KMS-11 (cell line): ENCODE measurements around the gene DIRAS1.

Source experiments
- H2AFZ ChIP-seq: fragments of 200-600 bp; sonication (generic); 2 replicates; pipeline ENCODE4 v1.6.1; 2016; ENCODE audit warnings: antibody characterized with exemption, mixed run types, low read depth
- H3K27ac ChIP-seq: fragments of 200-600 bp; sonication (generic); 2 replicates; pipeline ENCODE4 v1.6.1; 2016; ENCODE audit warnings: mild to moderate bottlenecking, mixed run types
- H3K27me3 ChIP-seq: fragments of 200-600 bp; sonication (generic); 2 replicates; pipeline ENCODE4 v1.6.1; 2017; ENCODE audit warnings: mild to moderate bottlenecking, low read depth, mixed run types, moderate library complexity; ENCODE audit not compliant: insufficient read depth
- H3K36me3 ChIP-seq: fragments of 200-600 bp; sonication (generic); 2 replicates; pipeline ENCODE4 v1.6.1; 2017; ENCODE audit warnings: mild to moderate bottlenecking, mixed run types; ENCODE audit not compliant: insufficient read depth
- H3K4me1 ChIP-seq: fragments of 200-600 bp; sonication (generic); 2 replicates; pipeline ENCODE4 v1.6.1; 2016; ENCODE audit warnings: mild to moderate bottlenecking, low read depth, mixed run types; ENCODE audit not compliant: poor library complexity, severe bottlenecking
- H3K4me2 ChIP-seq: fragments of 200-600 bp; sonication (generic); 2 replicates; pipeline ENCODE4 v1.7.0; 2016; ENCODE audit warnings: mild to moderate bottlenecking, mixed run types
- H3K4me3 ChIP-seq: fragments of 200-600 bp; sonication (generic); IDR thresholded peaks from 2 replicates; pipeline ENCODE4 v1.6.1; 2017; ENCODE audit warnings: low read depth, low read length, mixed read lengths; ENCODE audit not compliant: insufficient read depth
- H3K79me2 ChIP-seq: fragments of 200-600 bp; sonication (generic); 2 replicates; pipeline ENCODE4 v1.6.1; 2016; ENCODE audit warnings: low read depth, mixed run types; ENCODE audit not compliant: insufficient read depth
- H3K9ac ChIP-seq: fragments of 200-600 bp; sonication (generic); 2 replicates; pipeline ENCODE4 v1.6.1; 2016; ENCODE audit warnings: mild to moderate bottlenecking, mixed run types
- H4K20me1 ChIP-seq: fragments of 200-600 bp; sonication (generic); 2 replicates; pipeline ENCODE4 v1.6.1; 2016; ENCODE audit warnings: mild to moderate bottlenecking, mixed run types; ENCODE audit not compliant: insufficient read depth
- TF ChIP-seq, protein P1 (sequence below): fragments of 200-600 bp; sonication (generic); conservative IDR thresholded peaks from 2 replicates; pipeline ENCODE4 v1.6.1; 2017; ENCODE audit warnings: low read depth, mild to moderate bottlenecking, antibody characterized with exemption, low read length, moderate library complexity, mixed read lengths

The DIRAS1 gene

DNA sequence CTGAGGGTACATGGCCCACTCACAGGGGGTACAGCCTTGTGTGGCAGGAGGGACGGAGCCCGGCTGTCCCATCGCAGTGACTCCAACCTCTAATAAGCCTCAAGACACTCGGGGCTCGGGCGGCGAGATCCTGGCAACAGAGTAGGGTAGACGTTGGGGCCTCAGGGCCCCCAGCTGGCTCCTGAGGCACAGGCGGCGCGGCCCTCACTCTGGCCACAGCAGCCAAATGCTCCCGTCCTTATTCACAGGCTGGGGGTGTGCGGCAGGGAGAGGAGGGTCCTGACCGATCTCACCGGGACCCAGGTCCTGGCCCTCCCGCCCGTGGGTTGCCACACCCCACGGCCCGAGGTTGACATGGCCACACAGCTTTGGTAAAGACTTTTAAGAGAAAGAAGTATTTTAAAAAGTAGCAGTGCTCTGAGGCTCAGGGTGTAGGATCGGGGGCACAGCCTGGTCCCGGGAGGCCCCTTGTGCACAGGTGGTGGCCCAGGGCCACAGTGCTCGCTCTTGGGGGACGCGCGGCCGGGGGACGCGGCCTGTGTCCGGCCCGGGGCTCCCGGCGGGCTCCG is 11.1 kb upstream of the DIRAS1 start:
- Histone ChIP-seq H3K4me2 (no peak overlapping the region), H3K27me3 (no peaks in the 10 kb centered on the region), H3K36me3 (no peaks in the 10 kb centered on the region; the same call in 1 of the 2 replicates), H2AFZ (no peak overlapping the region), H3K4me1 (no peaks in the 10 kb centered on the region), H4K20me1 (no peaks in the 10 kb centered on the region), H3K27ac (no peak overlapping the region), H3K4me3 (no peak overlapping the region), H3K79me2 (no peaks in the 10 kb centered on the region), H3K9ac (no peak overlapping the region)
- TF ChIP-seq, protein P1, sequence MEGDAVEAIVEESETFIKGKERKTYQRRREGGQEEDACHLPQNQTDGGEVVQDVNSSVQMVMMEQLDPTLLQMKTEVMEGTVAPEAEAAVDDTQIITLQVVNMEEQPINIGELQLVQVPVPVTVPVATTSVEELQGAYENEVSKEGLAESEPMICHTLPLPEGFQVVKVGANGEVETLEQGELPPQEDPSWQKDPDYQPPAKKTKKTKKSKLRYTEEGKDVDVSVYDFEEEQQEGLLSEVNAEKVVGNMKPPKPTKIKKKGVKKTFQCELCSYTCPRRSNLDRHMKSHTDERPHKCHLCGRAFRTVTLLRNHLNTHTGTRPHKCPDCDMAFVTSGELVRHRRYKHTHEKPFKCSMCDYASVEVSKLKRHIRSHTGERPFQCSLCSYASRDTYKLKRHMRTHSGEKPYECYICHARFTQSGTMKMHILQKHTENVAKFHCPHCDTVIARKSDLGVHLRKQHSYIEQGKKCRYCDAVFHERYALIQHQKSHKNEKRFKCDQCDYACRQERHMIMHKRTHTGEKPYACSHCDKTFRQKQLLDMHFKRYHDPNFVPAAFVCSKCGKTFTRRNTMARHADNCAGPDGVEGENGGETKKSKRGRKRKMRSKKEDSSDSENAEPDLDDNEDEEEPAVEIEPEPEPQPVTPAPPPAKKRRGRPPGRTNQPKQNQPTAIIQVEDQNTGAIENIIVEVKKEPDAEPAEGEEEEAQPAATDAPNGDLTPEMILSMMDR, result no peak

DNA sequence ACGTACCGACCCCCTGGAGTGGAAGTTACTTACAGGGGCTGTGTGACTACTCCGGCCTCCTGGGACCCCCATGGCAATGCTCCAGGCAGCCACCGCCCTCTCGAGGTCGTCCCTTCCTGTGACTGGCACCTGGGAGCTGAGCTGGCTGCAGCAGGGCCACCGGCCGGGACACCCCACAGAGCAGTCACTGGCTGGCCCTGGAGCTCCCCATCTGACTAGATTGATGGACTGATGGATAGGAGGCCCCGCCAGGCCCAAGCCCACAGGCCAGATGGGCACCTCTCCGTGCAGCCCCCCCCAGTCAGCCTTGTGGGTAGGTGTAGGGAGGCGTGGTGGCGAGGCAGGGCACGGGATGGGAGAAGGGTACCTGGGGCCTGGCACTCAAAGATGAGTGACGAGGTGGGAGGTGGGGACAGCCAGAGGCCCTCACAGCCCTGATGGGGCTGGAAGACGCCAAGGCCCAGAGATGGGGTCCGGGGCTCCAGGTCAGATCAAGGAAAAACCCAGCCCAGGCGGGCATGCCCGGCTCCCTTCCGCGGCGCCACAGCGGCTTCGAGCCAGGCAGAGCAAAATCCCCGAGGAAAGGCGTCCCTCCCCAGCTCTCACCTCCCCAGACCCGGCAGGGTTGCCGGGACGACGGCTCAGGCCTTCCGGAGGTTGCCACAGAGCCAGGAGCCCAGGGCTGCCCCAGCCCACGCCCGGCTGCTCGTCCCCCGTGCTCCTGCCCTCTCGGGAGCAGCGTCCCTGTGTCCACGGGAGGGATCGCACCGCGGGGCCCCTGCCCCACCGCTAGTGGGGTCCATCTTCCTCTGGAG is 10.2 kb upstream of the DIRAS1 start:
- no peak overlapping the region for H3K9ac ChIP-seq
- TF ChIP-seq, protein P1, result no peak

DNA sequence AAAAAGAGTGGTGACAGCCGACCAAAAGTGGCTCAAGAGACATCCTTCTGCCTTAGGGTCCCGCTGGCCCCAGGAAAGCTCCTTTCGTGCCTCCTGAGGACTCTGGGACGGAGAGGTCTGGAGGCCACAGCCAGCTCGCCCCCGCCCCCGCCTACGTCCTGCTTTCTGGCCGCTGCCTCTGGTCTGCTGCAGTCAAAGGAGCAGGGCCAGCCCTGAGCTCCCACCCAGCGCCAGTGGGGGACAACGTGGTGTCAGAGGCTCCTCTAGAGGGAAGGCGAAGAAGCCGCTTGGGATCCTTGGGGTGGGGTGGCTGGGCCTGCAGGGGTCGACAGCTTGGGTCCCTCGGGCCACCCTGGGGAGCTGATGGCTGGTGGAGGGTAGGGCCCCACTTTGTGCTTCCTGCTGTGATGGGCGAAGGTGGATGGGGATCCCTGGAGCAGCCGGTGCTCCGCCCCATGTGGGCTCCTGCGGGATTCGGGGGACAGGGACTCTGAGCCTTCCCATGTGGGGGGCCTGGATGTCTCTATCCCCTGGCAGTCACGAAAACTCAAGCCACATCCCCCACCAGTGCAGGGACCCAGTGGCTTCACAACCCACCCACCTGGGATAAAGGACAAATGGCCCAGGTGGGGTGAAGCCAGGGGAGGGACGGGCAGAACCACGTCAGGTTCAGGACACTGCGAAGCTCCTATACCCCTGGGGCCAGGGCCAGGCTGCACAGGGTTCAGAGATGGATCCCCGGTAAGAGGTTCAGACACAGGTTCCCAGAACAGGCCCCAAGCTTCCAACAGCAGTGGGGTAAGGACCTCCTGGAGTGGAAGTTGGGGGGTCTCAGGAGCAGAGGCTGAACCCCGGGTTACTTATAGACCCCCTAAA is 9.0 kb upstream of the DIRAS1 start:
- H3K27me3 ChIP-seq, result peaks cover 5% of the 10 kb centered on the region; the same call in 1 of the 2 replicates
- H3K79me2 ChIP-seq, result no peaks in the 10 kb centered on the region
- TF ChIP-seq, protein P1, result no peak
- no peak overlapping the region for H3K4me3 ChIP-seq
- H2AFZ ChIP-seq, result no peak overlapping the region
- no peaks in the 10 kb centered on the region for H3K36me3 ChIP-seq
- no peaks in the 10 kb centered on the region for H4K20me1 ChIP-seq
- no peak overlapping the region for H3K9ac ChIP-seq
- no peak overlapping the region for H3K27ac ChIP-seq
- no peaks in the 10 kb centered on the region for H3K4me1 ChIP-seq
- H3K4me2 ChIP-seq, result no peak overlapping the region

More for the DNA sequence above, 10.2 kb upstream of the DIRAS1 start:
- Histone ChIP-seq H3K27me3 (no peaks in the 10 kb centered on the region; the same call in 1 of the 2 replicates), H3K79me2 (no peaks in the 10 kb centered on the region), H3K4me3 (no peak overlapping the region), H2AFZ (no peak overlapping the region), H4K20me1 (no peaks in the 10 kb centered on the region), H3K27ac (no peak overlapping the region), H3K4me1 (no peaks in the 10 kb centered on the region), H3K4me2 (no peak overlapping the region), H3K36me3 (no peaks in the 10 kb centered on the region)

DNA sequence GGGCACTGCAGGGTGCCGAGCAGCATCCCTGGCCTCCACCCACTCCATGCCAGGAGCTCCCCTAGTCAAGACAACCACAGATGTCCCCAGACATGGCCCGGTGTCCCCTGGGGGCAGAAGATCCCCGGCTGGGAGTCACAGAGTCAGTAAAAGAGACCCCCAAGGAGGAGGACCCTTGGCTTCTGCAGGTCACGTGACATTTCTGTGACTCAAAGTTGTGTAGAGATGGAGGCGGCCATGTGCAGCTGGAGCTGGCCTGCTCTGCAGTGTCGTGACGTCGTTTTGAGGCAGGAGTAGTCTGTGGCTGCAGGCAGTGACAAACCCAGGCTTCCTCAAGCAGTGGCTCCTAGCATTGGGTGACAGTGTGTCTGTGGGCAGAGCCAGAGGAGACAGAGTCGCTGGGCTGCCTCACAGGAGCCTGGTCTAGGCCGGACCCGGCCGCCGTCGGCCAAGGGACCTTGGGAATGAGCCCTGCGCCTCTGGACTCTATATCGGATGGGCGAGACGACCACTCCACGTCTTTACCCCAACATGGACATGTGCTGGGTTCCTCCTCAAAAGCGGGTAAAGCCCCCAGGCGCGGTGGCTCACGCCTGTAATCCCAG is 7.7 kb upstream of the DIRAS1 start:
- Histone ChIP-seq H3K27me3 (peaks cover 10% of the 10 kb centered on the region; the same call in 1 of the 2 replicates), H2AFZ (no peak overlapping the region), H3K9ac (no peak overlapping the region), H3K27ac (no peak overlapping the region), H3K4me3 (no peak overlapping the region), H3K4me1 (no peaks in the 10 kb centered on the region), H3K36me3 (no peaks in the 10 kb centered on the region), H3K79me2 (no peaks in the 10 kb centered on the region), H4K20me1 (no peaks in the 10 kb centered on the region), H3K4me2 (no peak overlapping the region)
- TF ChIP-seq, protein P1, result no peak
